Cardiac ventricle fibroblast (primary cell): Measurements from ENCODE around the gene VTCN1. TPM values are rescaled to one million over a fixed set of nuclear protein-coding genes. Genes with fewer than 3 reads are reported as not detected.

ENCODE experiments used
- total RNA-seq: library from RNA; depleted of rRNA; stranded (reverse); fragments of >200 nt; gene quantifications from 2 replicates; pipeline ENCODE4 v1.2.3, GENCODE V29; 2015

VTCN1 gene
- total RNA-seq: not detected in 2 replicates

GRCh38 chr1:117210831-117211261 is at the start of gene VTCN1:
Gene VTCN1 (minus strand): TSS chr1:117210927. CDS start chr1:117210855, 72 bp downstream.

GRCh38 chr1:117121589-117122329 is 89.0 kb downstream of the VTCN1 start, which contains the start of gene TRIM45:
Gene TRIM45 (minus strand): TSS chr1:117121749. CDS start chr1:117121201, 548 bp downstream.

Other genes with a start within 250 kb of the VTCN1 start
- gene CD101, start 209.2 kb downstream of the VTCN1 start, total RNA-seq: 0.49 and 0.56 TPM in 2 replicates
- gene TTF2, start 150.6 kb downstream of the VTCN1 start, total RNA-seq: 12.6 and 14.8 TPM in 2 replicates
- 2.2 TPM in 2 replicates for gene TRIM45, start 89.2 kb downstream of the VTCN1 start, total RNA-seq
- 26.3 and 31.3 TPM in 2 replicates for gene MAN1A2, start 156.5 kb upstream of the VTCN1 start, total RNA-seq